Inflammatory macrophage treated with lipopolysaccharide for 1 hour (primary cell): Measurements from ENCODE around the gene ZNF283.
"Not testable (repeated sequence)": the region's sequence is repeated elsewhere in the genome, so short reads cannot be mapped to it uniquely, and the experiment has no call there.

ENCODE experiments used
- DNase-seq, 2 donors: peaks; one replicate each; pipeline ENCODE4 v3.0.0-alpha.2; 2020 to 2022

The ZNF283 gene

GRCh38 chr19:43858174-43858573, 31.1 kb downstream of the ZNF283 start:
- DNase-seq: no peak

DNA sequence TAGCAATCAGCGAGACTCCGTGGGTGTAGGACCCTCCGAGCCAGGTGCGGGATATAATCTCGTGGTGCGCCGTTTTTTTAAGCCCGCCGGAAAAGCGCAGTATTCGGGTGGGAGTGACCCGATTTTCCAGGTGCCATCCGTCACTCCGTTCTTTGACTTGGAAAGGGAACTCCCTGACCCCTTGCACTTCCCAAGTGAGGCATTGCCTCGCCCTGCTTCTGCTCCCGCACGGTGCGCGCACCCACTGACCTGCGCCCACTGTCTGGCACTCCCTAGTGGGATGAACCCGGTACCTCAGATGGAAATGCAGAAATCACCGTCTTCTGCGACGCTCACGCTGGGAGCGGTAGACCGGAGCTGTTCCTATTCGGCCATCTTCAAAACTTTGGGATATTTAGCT, 39.8 kb downstream of the ZNF283 start:
- not testable (repeated sequence) for DNase-seq

DNA sequence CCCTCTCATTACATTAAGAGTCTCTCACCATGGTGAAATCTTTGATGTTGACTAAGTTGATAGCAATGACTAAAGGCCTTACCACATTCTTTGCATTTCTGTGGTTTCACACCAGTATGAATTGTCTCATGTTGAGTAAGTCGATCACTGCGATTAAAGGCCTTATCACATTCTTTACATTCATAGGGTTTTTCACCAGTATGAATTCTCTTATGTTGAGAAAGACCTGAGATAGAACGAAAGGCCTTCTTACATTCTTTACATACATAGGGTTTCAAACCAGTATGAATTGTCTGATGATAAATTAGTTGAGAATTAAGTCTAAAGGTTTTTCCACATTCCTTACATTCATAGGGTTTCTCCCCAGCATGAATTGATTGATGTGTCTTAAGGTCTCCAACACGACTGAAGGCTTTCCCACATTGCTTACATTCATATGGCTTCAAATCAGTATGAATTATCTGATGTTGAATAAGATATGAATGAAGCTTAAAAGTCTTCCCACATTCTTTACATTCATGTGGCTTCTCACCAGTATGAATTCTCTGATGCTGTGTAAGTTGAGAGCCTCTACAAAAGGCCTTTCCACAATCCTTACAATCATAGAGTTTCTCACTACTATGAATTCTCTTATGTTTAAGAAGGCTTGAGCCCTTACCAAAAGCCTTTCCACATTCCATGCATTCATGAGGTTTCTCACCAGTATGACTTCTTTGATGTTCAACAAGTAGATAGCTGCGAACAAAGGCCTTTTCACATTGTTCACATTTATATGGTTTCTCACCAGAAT, 45.6 kb downstream of the ZNF283 start:
- no peak for DNase-seq

DNA sequence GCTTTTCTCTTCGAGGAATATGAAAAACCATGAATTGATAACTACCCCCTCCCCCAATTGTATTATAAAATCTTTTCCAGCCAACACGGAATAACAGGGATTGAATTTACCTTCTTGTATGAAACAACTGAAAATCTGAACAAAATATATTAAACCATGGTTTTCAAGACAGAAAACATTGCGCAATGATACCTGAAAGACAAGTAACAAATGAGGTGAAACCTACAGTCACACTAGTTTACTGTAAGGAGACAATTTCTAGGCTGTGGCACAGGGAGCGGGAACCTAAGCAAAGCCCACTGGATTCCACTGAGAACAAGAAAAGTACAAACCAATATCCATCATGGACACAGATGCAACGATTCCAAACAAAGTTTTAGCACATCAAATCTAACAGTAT, 53.4 kb downstream of the ZNF283 start:
- DNase-seq: no peak

DNA sequence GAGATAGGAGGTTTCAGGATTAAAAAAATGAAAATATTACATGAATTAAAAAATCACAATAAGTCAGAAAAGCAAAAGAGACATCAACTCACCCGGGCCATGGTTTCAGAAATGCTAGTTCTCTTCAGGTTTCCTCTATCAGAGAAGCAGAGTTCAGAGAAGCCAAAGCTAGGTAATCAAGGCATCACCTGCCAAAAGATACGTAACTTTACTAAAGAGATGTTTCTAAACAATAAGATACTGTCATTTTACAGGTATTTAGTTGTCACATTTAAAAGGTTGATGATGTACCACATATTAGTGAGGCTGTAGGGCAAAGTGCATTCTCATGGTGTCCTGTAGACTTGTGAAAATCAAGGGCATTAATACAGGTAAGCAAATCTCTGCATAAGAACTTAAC, 56.7 kb downstream of the ZNF283 start, which contains the start of gene ZNF404:
Gene ZNF404, minus strand, starts transcription at position 101 of the 400 bp plus-strand sequence.
- DNase-seq: no peak

DNA sequence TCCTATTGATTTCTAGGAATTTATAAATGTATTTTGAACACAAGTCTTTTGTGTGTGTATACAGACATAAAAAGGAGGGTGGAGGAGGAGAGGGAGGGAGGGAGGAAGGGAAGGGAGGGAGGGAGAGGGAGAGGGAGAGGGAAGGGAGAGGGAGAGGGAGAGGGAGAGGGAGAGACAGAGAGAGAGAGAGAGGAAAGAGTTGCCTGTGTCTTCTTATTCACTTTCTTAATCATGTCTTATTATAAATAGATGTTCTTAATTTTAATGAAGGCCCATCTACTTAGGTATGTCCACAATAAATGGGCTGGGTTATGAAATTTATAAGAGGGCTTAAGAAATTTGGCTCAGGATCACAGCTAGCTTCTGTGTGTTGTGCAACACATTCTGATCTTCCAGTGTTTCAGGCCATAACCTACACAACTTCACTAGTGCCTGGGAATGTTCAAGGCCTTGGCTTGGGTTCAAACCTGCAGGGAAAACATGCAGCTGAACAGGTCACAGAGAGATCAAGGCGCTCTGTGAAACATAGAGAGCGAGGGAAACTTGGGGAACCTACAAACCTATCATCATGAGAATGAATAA, 68.7 kb downstream of the ZNF283 start:
- no peak for DNase-seq
